Measurements from ENCODE around the gene ITGA1.

The ITGA1 gene

GRCh38 chr5:52993367-52993766, 205.7 kb downstream of the ITGA1 start:
- no peak for DNase-seq (ENCODE audit: low read depth in 2 of 2, low spot score in 1 of 2)

GRCh38 chr5:52994266-52994665, 206.6 kb downstream of the ITGA1 start:
- no peak for DNase-seq (ENCODE audit: low read depth in 2 of 2, low spot score in 1 of 2)

DNA sequence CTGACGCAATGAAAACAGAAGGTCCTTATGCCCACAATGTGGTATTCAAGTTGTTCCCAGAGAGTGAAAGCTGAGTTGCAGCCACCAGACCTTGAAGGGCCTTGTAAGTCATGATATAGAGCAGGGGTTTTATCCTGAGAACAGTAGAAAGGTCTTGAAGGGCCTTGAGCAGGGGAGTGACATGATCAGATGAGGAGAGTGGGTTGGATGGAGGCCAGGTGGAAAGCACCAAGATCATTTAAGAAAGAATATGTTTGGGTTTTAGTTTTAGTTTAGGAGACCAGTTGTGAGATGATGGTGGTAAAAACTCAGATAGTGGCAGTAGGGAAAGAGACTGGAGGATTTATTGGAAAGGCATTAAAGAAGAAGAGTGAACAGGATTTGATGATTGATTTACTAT, 207.4 kb downstream of the ITGA1 start:
- DNase-seq (ENCODE audit: low read depth in 2 of 2, low spot score in 1 of 2): no peak

DNA sequence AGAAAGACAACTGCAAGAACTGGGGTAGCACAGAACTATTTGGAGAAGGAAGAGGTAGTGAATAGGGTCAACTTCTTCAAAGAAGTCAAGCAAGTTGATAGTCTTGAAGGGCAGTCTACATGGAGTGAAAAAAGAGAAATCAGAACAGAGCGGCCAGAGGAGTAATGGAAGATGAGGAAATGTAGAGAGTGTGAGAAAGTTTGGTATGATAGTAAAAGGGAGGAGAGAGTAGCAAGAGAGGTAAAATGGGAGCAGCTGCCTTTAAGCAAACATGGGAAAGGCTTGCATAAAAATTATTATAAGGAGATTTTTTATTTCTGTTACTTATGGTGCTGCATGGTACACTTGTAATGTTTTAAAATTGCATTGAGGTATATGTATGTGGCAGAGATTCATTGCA, 208.2 kb downstream of the ITGA1 start:
- no peak for DNase-seq (ENCODE audit: low read depth in 2 of 2, low spot score in 1 of 2)

- DNase-seq (ENCODE audit: low read depth in 2 of 2, low spot score in 1 of 2): no peak
Measured at GRCh38 chr5:52996979-52997378, 209.3 kb downstream of the ITGA1 start.

DNA sequence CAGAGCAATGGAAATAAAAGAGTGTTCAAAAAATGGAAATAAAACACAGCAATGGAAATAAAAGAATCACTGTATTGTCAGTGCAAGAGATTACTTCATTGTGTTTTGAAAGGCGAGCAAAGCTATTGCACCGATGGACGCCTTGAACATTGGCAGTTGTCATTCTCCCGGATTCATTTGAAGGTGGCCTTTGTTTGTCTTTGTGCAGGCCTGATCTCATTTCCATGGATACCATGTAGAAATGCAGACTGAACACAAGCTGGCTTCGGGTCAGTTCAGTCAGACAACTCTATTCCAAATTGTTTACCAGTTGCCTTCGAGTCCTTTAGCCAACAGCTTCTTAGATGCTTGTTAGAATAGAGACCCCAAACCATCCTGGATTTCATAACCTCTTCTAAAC, 209.7 kb downstream of the ITGA1 start:
- DNase-seq (ENCODE audit: low read depth in 2 of 2, low spot score in 1 of 2): no peak

- no peak for DNase-seq (ENCODE audit: low read depth in 2 of 2, low spot score in 1 of 2)
Measured at GRCh38 chr5:52998552-52999313, 211.0 kb downstream of the ITGA1 start.

DNA sequence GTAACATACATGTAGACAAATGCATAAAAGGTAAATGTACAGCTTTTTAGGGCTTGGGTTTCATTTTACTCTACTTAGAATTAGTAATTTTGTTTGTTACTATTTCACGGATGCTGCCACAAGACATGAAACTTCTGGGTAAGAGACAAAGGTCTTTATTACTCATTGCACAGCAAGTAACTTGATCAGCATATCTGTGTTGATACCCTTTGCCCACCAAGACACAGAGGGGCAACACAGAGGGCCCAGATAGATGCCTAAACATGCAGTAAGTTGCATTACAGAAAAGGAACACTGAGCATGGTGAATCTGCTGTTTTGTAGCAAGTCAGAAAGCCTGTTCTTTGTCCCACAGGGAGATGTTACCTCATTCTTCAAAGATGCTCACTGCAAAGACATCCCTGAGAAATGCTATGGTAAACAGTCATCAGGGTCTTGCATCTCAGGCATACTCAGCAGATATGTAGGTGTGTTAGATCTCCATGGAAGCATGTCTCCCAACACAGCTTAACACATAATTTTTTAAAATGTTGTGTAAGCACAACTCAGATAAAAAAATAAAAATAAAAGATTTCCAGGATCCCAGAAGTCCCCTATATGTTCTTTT, 211.7 kb downstream of the ITGA1 start:
- DNase-seq (ENCODE audit: low read depth in 2 of 2, low spot score in 1 of 2): no peak

GRCh38 chr5:53001541-53001940, 213.8 kb downstream of the ITGA1 start:
- no peak for DNase-seq (ENCODE audit: low read depth in 2 of 2, low spot score in 1 of 2)

- no peak for DNase-seq (ENCODE audit: low read depth in 2 of 2, low spot score in 1 of 2)
Measured at GRCh38 chr5:53002491-53002890, 214.8 kb downstream of the ITGA1 start.

GRCh38 chr5:53003144-53003543, 215.4 kb downstream of the ITGA1 start:
- no peak for DNase-seq (ENCODE audit: low read depth in 2 of 2, low spot score in 1 of 2)

GRCh38 chr5:53006911-53007890, 219.5 kb downstream of the ITGA1 start:
- no peak for DNase-seq (ENCODE audit: low read depth in 2 of 2, low spot score in 1 of 2)

DNA sequence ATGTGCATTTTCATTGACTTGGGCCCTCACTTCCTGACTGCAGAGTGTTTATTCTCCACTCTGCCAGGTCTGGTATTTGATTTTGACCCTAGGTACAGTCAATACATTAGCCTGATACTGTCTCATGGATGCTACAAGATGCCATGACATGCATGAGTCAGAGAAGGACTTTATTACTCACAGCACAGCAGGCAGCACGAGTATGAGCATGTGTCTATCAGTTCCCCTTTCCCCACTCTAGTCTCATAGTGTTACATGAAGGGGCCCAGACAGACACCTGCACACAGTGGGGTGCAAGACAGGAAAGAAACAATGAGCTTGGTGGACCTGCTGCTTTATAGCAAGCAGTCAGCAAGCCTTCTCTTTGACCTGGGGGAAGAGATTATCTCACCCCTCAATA, 221.0 kb downstream of the ITGA1 start:
- DNase-seq (ENCODE audit: low read depth in 2 of 2, low spot score in 1 of 2): no peak

All from stimulated activated CD8-positive, alpha-beta memory T cell treated with anti-CD3 and anti-CD28 coated beads, Interleukin-4, amount 100 ng/mL, for 4 hours (primary cell).